ENCODE data around the gene C1orf21. TPM values are rescaled to one million over a fixed set of nuclear protein-coding genes. Genes with fewer than 3 reads are reported as not detected.

The C1orf21 gene
- total RNA-seq, 1 experiment from 2014 or later, result 7.5 TPM

DNA sequence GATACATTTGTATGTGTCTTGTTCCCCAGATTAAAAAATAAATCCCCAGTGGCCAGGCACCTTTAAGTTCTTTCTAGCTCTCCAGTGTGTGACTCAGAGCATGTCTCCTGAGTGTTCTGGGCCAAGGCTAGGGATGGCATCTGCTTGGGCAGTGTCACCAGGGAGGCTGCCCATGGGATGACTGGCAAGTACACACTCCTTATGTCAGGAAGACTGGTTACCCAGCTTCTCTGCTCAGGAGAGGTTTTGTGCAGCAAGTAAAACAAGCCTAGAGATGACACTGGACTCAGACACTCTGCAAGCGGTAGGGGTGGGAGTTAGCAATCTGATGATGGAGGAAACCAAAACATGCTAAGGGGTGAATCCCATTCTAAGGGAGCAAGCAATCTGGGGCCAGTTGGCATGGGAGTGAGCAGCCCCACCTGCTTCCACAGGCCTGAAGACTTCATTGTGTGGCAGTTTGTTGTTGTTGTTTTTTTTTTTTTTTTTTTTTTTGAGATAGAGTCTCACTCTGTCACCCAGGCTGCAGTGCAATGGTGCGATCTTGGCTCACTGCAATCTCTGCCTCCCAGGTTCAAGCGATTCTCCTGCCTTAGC, 230.7 kb downstream of the C1orf21 start:
- H3K27ac ChIP-seq, result no peak overlapping the region

GRCh38 chr1:184618851-184619250, 232.0 kb downstream of the C1orf21 start:
- Histone ChIP-seq H3K9me3 (replicated peaks) (no peaks in the 10 kb centered on the region), H3K4me3 (no peak overlapping the region), H3K27me3 (no peaks in the 10 kb centered on the region), H3K36me3 (no peaks in the 10 kb centered on the region), H3K4me1 (peaks cover 14% of the 10 kb centered on the region), H3K27ac (no peak overlapping the region)
- DNase-seq, result no peak

More for the DNA sequence above, 230.7 kb downstream of the C1orf21 start:
- Histone ChIP-seq H3K4me3 (no peak overlapping the region), H3K27me3 (no peaks in the 10 kb centered on the region), H3K36me3 (no peaks in the 10 kb centered on the region), H3K4me1 (peaks cover 14% of the 10 kb centered on the region), H3K9me3 (replicated peaks) (no peaks in the 10 kb centered on the region)
- DNase-seq, result no peak

- Histone ChIP-seq H3K4me1 (peaks cover 14% of the 10 kb centered on the region), H3K36me3 (no peaks in the 10 kb centered on the region), H3K27ac (no peak overlapping the region), H3K9me3 (replicated peaks) (no peaks in the 10 kb centered on the region), H3K27me3 (no peaks in the 10 kb centered on the region), H3K4me3 (no peak overlapping the region)
- no peak for DNase-seq
Measured at GRCh38 chr1:184620469-184620868, 233.6 kb downstream of the C1orf21 start.

- peak; percentile 19 to 57 for DNase-seq
- Histone ChIP-seq H3K27me3 (no peaks in the 10 kb centered on the region), H3K4me3 (no peak overlapping the region), H3K9me3 (replicated peaks) (no peaks in the 10 kb centered on the region), H3K27ac (no peak overlapping the region), H3K36me3 (no peaks in the 10 kb centered on the region), H3K4me1 (peaks cover 14% of the 10 kb centered on the region)
Measured at GRCh38 chr1:184621260-184621659, 234.4 kb downstream of the C1orf21 start.

- H3K36me3 ChIP-seq, result no peaks in the 10 kb centered on the region
- no peaks in the 10 kb centered on the region for H3K9me3 ChIP-seq (replicated peaks)
- no peaks in the 10 kb centered on the region for H3K27me3 ChIP-seq
- no peak overlapping the region for H3K4me3 ChIP-seq
- peaks cover 14% of the 10 kb centered on the region for H3K4me1 ChIP-seq
- no peak overlapping the region for H3K27ac ChIP-seq
- DNase-seq, result peak; percentile 58 to 74
Measured at GRCh38 chr1:184622136-184622823, 235.5 kb downstream of the C1orf21 start.

GRCh38 chr1:184623404-184623803, 236.6 kb downstream of the C1orf21 start:
- Histone ChIP-seq H3K4me3 (no peak overlapping the region), H3K9me3 (replicated peaks) (no peaks in the 10 kb centered on the region), H3K27me3 (no peaks in the 10 kb centered on the region), H3K4me1 (peaks cover 14% of the 10 kb centered on the region), H3K27ac (no peak overlapping the region), H3K36me3 (no peaks in the 10 kb centered on the region)
- no peak for DNase-seq

DNA sequence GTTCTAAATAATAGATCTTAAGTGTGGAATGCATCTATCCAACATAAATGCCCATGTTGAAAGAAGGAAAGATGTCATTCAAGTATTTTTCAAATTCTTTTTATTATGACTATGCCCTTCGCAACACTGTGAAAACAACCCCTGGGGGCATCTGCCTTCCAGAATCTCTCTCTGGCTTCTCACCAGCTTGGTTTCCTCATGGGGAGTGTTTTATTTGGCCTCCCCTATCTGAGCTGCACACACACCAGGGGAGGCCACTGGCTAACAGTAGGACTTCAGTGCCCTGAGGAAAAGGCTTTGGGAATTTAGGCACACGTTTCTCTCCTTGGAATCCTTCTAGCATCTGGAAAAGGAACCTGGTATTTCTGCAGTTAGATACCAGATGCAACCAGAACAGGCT, 237.2 kb downstream of the C1orf21 start:
- H3K4me1 ChIP-seq, result peaks cover 14% of the 10 kb centered on the region

GRCh38 chr1:184624626-184625025, 237.8 kb downstream of the C1orf21 start:
- Histone ChIP-seq H3K4me3 (no peak overlapping the region), H3K27ac (no peak overlapping the region), H3K36me3 (no peaks in the 10 kb centered on the region), H3K9me3 (replicated peaks) (no peaks in the 10 kb centered on the region), H3K27me3 (no peaks in the 10 kb centered on the region), H3K4me1 (peaks cover 14% of the 10 kb centered on the region)
- no peak for DNase-seq

More for the DNA sequence above, 237.2 kb downstream of the C1orf21 start:
- Histone ChIP-seq H3K4me3 (no peak overlapping the region), H3K27me3 (no peaks in the 10 kb centered on the region), H3K36me3 (no peaks in the 10 kb centered on the region), H3K27ac (no peak overlapping the region), H3K9me3 (replicated peaks) (no peaks in the 10 kb centered on the region)
- no peak for DNase-seq

GRCh38 chr1:184625271-184625670, 238.4 kb downstream of the C1orf21 start:
- H3K36me3 ChIP-seq, result no peaks in the 10 kb centered on the region
- H3K27ac ChIP-seq, result no peak overlapping the region
- no peak for DNase-seq
- peaks cover 14% of the 10 kb centered on the region for H3K4me1 ChIP-seq
- H3K9me3 ChIP-seq (replicated peaks), result no peaks in the 10 kb centered on the region
- H3K27me3 ChIP-seq, result no peaks in the 10 kb centered on the region
- no peak overlapping the region for H3K4me3 ChIP-seq

- H3K4me1 ChIP-seq, result peaks cover 7% of the 10 kb centered on the region
- no peaks in the 10 kb centered on the region for H3K27me3 ChIP-seq
- H3K27ac ChIP-seq, result no peak overlapping the region
- no peak for DNase-seq
- H3K4me3 ChIP-seq, result no peak overlapping the region
- no peaks in the 10 kb centered on the region for H3K36me3 ChIP-seq
- no peaks in the 10 kb centered on the region for H3K9me3 ChIP-seq (replicated peaks)
Measured at GRCh38 chr1:184626076-184627006, 239.5 kb downstream of the C1orf21 start.

GRCh38 chr1:184627007-184627341, 240.1 kb downstream of the C1orf21 start:
- H3K27me3 ChIP-seq, result no peaks in the 10 kb centered on the region
- H3K27ac ChIP-seq, result no peak overlapping the region
- no peak for DNase-seq
- H3K36me3 ChIP-seq, result no peaks in the 10 kb centered on the region
- peaks cover 1% of the 10 kb centered on the region for H3K4me1 ChIP-seq
- H3K9me3 ChIP-seq (replicated peaks), result no peaks in the 10 kb centered on the region
- H3K4me3 ChIP-seq, result no peak overlapping the region

GRCh38 chr1:184629266-184629665, 242.4 kb downstream of the C1orf21 start:
- Histone ChIP-seq H3K36me3 (no peaks in the 10 kb centered on the region), H3K27me3 (no peaks in the 10 kb centered on the region), H3K4me3 (no peak overlapping the region), H3K27ac (no peak overlapping the region), H3K9me3 (replicated peaks) (no peaks in the 10 kb centered on the region), H3K4me1 (peaks cover 4% of the 10 kb centered on the region)
- DNase-seq, result no peak

DNA sequence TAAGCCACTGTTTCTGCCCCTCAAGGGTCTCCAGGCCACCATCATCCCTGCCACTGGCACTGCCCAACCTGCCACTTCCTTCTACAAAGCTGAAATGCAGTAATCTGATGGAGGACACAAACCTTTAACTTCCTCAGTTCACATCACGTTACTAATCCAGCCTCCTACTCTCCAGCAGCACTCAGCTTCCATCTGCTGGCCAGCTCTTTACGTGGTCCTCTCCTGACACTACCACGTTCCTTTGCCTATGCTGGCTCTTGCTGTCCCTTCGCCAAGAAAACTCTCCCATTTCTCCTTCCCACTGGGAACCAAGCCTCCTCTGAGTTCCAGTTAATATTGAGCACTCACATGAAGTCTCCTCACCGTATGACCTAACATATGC, 243.8 kb downstream of the C1orf21 start:
- no peaks in the 10 kb centered on the region for H3K36me3 ChIP-seq
- H3K27me3 ChIP-seq, result no peaks in the 10 kb centered on the region
- H3K4me1 ChIP-seq, result peaks cover 7% of the 10 kb centered on the region
- H3K27ac ChIP-seq, result no peak overlapping the region
- no peaks in the 10 kb centered on the region for H3K9me3 ChIP-seq (replicated peaks)
- no peak for DNase-seq
- H3K4me3 ChIP-seq, result no peak overlapping the region

DNA sequence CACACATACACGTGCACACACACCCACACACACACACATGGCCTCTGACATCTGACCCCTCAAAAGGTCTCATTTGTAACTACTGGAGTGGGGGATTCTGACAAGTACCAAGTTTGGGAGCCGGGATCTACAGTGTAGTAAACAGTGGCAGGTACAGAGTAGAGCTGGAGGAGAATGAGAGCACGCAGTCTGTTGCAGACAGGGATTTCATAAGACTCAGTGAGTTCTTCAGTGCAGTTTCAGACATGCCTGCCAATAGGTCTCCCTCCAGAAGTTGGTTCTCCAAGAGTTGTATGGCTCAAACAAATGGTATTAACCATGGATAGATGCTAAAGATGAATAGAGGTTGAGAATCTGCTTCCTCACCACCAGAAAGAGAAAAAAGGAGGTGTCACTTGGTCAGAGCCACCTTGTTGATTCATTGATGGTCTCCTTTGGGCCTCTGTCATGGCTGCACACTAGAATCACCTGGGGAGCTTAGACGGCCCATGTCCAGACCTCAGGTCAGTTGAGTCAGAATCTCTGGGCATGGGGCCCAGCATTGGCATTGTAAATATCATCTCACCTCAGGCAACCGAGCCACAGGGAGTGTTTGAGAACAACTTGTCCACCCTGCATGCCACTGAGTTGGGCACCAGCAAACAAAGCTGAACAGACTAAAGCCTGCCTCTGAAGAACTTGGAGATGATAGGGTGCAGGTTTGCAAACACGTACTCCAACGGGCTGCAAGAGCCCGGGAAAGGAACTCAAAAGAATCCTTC, 245.8 kb downstream of the C1orf21 start:
- H3K4me1 ChIP-seq, result peaks cover 7% of the 10 kb centered on the region
- no peak for DNase-seq

More for the DNA sequence above, 245.8 kb downstream of the C1orf21 start:
- Histone ChIP-seq H3K4me3 (no peak overlapping the region), H3K27ac (no peak overlapping the region), H3K27me3 (no peaks in the 10 kb centered on the region), H3K36me3 (no peaks in the 10 kb centered on the region), H3K9me3 (replicated peaks) (no peaks in the 10 kb centered on the region)

All from SJCRH30 (cell line).